GM23338 (cell line): ENCODE results near the gene KLRF2. TPM values are rescaled to one million over a fixed set of nuclear protein-coding genes. Genes with fewer than 3 reads are reported as not detected.

Experiments used
- ATAC-seq: fragments of 200-7000 bp; cut with Tn5 transposase; 3 replicates; pipeline ENCODE4 v1.9.1; 2020
- DNase-seq: peaks from one replicate; pipeline ENCODE4 v3.0.0-alpha.2; 2015; ENCODE audit warnings: low spot score
- H2AFZ ChIP-seq: fragments of 200-600 bp; sonication (generic); 2 replicates; pipeline ENCODE4 v1.8.0; 2016; ENCODE audit warnings: antibody characterized with exemption, mild to moderate bottlenecking, moderate library complexity
- H3F3A ChIP-seq: fragments of 200-600 bp; sonication (generic); replicated peaks from 2 replicates; pipeline ENCODE4 v1.8.0; 2017; ENCODE audit warnings: antibody characterized with exemption, mixed run types, low read depth
- H3K27ac ChIP-seq: fragments of 200-600 bp; sonication (generic); 2 replicates; pipeline ENCODE4 v1.6.1; 2016; ENCODE audit warnings: low read depth
- H3K27me3 ChIP-seq: fragments of 200-600 bp; sonication (generic); 2 replicates; pipeline ENCODE4 v1.8.0; 2016; ENCODE audit warnings: mild to moderate bottlenecking, mixed run types, moderate library complexity; ENCODE audit not compliant: insufficient read depth
- H3K36me3 ChIP-seq: fragments of 200-600 bp; sonication (generic); 2 replicates; pipeline ENCODE4 v1.8.0; 2016; ENCODE audit warnings: mild to moderate bottlenecking; ENCODE audit not compliant: insufficient read depth
- H3K4me1 ChIP-seq: fragments of 200-600 bp; sonication (generic); 2 replicates; pipeline ENCODE4 v1.8.0; 2016; ENCODE audit warnings: mild to moderate bottlenecking, moderate library complexity; ENCODE audit not compliant: insufficient read depth
- H3K4me2 ChIP-seq: fragments of 200-600 bp; sonication (generic); 2 replicates; pipeline ENCODE4 v1.7.1; 2017; ENCODE audit warnings: mixed run types
- H3K4me3 ChIP-seq: fragments of 200-600 bp; sonication (generic); 2 replicates; pipeline ENCODE4 v1.6.1; 2016; ENCODE audit warnings: mixed run types
- H3K79me2 ChIP-seq: fragments of 200-600 bp; sonication (generic); replicated peaks from 2 replicates; pipeline ENCODE4 v1.8.0; 2017; ENCODE audit warnings: mild to moderate bottlenecking; ENCODE audit not compliant: insufficient read depth
- H3K9me2 ChIP-seq: fragments of 200-600 bp; sonication (generic); 2 replicates; pipeline ENCODE4 v1.8.0; 2017; ENCODE audit not compliant: insufficient read depth
- H4K20me1 ChIP-seq: fragments of 200-600 bp; sonication (generic); replicated peaks from 2 replicates; pipeline ENCODE4 v1.8.0; 2017; ENCODE audit warnings: mild to moderate bottlenecking; ENCODE audit not compliant: insufficient read depth
- H3K27ac Mint-ChIP-seq: 2 replicates; pipeline ENCODE4 v1.8.0; 2020; ENCODE audit warnings: inconsistent platforms, mild to moderate bottlenecking, moderate library complexity, mixed read lengths
- H3K27me3 Mint-ChIP-seq: 3 replicates; pipeline ENCODE4 v1.8.0; 2022; ENCODE audit warnings: low read depth, mild to moderate bottlenecking, moderate library complexity, mixed read lengths, inconsistent platforms; ENCODE audit not compliant: insufficient read depth, poor library complexity
- H3K36me3 Mint-ChIP-seq: 3 replicates; pipeline ENCODE4 v1.8.0; 2021; ENCODE audit warnings: low read depth, mild to moderate bottlenecking, inconsistent platforms, moderate library complexity, mixed read lengths
- H3K4me1 Mint-ChIP-seq: 3 replicates; pipeline ENCODE4 v1.8.0; 2020; ENCODE audit warnings: mild to moderate bottlenecking, inconsistent platforms, mixed read lengths
- H3K4me3 Mint-ChIP-seq: 3 replicates; pipeline ENCODE4 v1.8.0; 2021; ENCODE audit warnings: moderate library complexity, mild to moderate bottlenecking, inconsistent platforms, mixed read lengths
- H3K9me3 Mint-ChIP-seq: 3 replicates; pipeline ENCODE4 v1.8.0; 2020; ENCODE audit warnings: moderate library complexity, mild to moderate bottlenecking, inconsistent platforms, mixed read lengths
- CTCF ChIP-seq, 2 experiments: fragments of 200-600 bp in 1 of 2; sonication (generic) in 1 of 2; conservative IDR thresholded peaks; 2 replicates each; pipeline versions ENCODE4 v1.5.1 to v1.6.1; 2016 to 2017; ENCODE audit warnings: antibody characterized with exemption in 2 of 2, low read depth in 2 of 2, mild to moderate bottlenecking in 2 of 2, moderate library complexity in 1 of 2
- EZH2phosphoT487 ChIP-seq: fragments of 200-600 bp; sonication (generic); IDR thresholded peaks from one replicate; pipeline ENCODE4 v1.8.1; 2018; ENCODE audit warnings: antibody characterized with exemption; ENCODE audit not compliant: unreplicated experiment
- NANOG ChIP-seq: IDR thresholded peaks from 2 replicates; pipeline ENCODE4 v1.6.1; 2016; ENCODE audit warnings: antibody characterized with exemption, borderline replicate concordance
- POLR2AphosphoS5 ChIP-seq: IDR thresholded peaks from 2 replicates; pipeline ENCODE4 v1.6.1; 2016; ENCODE audit warnings: antibody characterized with exemption, low read depth
- STAT1 ChIP-seq: IDR thresholded peaks from one replicate; pipeline ENCODE4 v1.6.1; 2016; ENCODE audit warnings: antibody characterized with exemption; ENCODE audit not compliant: unreplicated experiment
- ZNF114 ChIP-seq: fragments of 250-450 bp; sonication (Bioruptor Pico); IDR thresholded peaks from 2 replicates; pipeline ENCODE4 v1.5.0; 2020; ENCODE audit warnings: mild to moderate bottlenecking, moderate library complexity
- ZNF331 ChIP-seq: fragments of 250-450 bp; sonication (Bioruptor Pico); IDR thresholded peaks from 2 replicates; pipeline ENCODE4 v1.5.0; 2020; ENCODE audit warnings: low read depth, mild to moderate bottlenecking, moderate library complexity
- polyA plus RNA-seq: library from polyadenylated mRNA; unstranded; fragments of >200 nt; fragmentation: Nextera tagmentation; extraction: Ambion mirVana; gene quantifications from 2 replicates; pipeline ENCODE4 v1.2.1, GENCODE V29; 2016
- total RNA-seq: library from RNA; depleted of rRNA; stranded (reverse); fragments of >200 nt; shearing (Covaris generic); gene quantifications from 2 replicates; pipeline ENCODE4 v1.2.3, GENCODE V29; 2014
- TF ChIP-seq, protein P1 (sequence below): IDR thresholded peaks from 2 replicates; pipeline ENCODE4 v1.6.1; 2016; ENCODE audit warnings: antibody characterized with exemption
- TF ChIP-seq, protein P2 (sequence below): IDR thresholded peaks from one replicate; pipeline ENCODE4 v1.6.1; 2018; ENCODE audit warnings: antibody characterized with exemption; ENCODE audit not compliant: unreplicated experiment

KLRF2 gene
- total and polyA plus RNA-seq, 2 experiments from 2014 or later, result not detected

DNA sequence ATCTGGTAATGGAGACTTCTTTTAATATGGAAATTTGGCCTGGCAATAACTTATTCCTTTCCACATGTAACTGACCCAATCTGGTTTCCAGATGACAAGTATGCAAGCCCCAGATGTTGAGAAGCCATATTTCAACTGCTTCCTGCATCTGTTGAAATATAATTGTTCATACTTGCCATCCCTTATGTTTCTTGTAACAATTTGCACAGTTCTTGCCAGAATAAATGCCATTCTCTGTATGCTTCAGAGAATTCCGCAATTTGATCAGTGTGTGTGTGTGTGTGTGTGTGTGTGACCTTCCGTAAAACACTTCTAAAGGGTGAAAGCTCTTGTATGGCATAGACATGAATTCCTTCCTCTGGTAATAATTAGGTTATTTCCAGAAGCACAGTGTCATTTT, 52.7 kb downstream of the KLRF2 start:
- no peaks in the 10 kb centered on the region for H3F3A ChIP-seq
- H3K4me2 ChIP-seq, result no peak overlapping the region

DNA sequence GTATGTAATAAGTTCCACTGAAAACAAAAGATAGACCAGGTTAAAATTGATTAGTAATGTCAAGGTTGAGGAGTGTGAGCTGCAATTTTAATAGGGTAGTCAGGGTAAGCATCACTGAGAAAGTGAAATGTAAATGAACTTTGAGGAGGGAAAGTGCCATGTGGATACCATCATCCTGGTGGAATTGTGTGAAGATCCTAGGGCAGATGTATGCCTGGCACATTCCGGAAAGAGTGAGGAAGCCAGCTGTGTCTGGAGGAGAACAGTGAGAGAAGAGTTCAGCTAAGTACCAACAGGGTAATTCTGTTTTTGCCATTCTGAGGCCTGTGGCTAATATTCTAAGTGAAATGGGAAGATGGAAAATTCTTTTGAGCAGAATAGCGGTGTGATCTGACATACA, 53.7 kb downstream of the KLRF2 start:
- no peaks in the 10 kb centered on the region for H3K9me3 Mint-ChIP-seq
- no peaks in the 10 kb centered on the region for H3K27me3 ChIP-seq
- H3K4me1 Mint-ChIP-seq, result no peaks in the 10 kb centered on the region
- ATAC-seq, result no peak
- H3K36me3 Mint-ChIP-seq, result no peaks in the 10 kb centered on the region
- H3K27me3 Mint-ChIP-seq, result no peaks in the 10 kb centered on the region
- no peaks in the 10 kb centered on the region for H3F3A ChIP-seq
- H3K4me1 ChIP-seq, result no peaks in the 10 kb centered on the region
- H2AFZ ChIP-seq, result no peak overlapping the region
- no peak overlapping the region for H3K4me2 ChIP-seq
- H3K79me2 ChIP-seq, result no peaks in the 10 kb centered on the region
- no peak overlapping the region for H3K27ac ChIP-seq
- H3K4me3 ChIP-seq, result no peak overlapping the region
- H4K20me1 ChIP-seq, result no peaks in the 10 kb centered on the region
- no peaks in the 10 kb centered on the region for H3K36me3 ChIP-seq
- no peak overlapping the region for H3K4me3 Mint-ChIP-seq
- H3K9me2 ChIP-seq, result no peaks in the 10 kb centered on the region
- no peak overlapping the region for H3K27ac Mint-ChIP-seq
- no peak for DNase-seq
- TF ChIP-seq NANOG (no peak), EZH2phosphoT487 (no peak), CTCF (conservative IDR thresholded peaks at IDR 0.05; ENCODE audit: low read depth in 2 of 2) (no peak), ZNF114 (CRISPR knock-in tag) (no peak), ZNF331 (CRISPR knock-in tag) (no peak), POLR2AphosphoS5 (no peak)

More for the DNA sequence above, 52.7 kb downstream of the KLRF2 start:
- ATAC-seq (no peak), DNase-seq (no peak)
- Mint-ChIP-seq H3K27me3 (no peaks in the 10 kb centered on the region), H3K4me1 (no peaks in the 10 kb centered on the region), H3K27ac (no peak overlapping the region), H3K9me3 (no peaks in the 10 kb centered on the region), H3K36me3 (no peaks in the 10 kb centered on the region), H3K4me3 (no peak overlapping the region)
- H3K27ac ChIP-seq, result no peak overlapping the region
- H3K9me2 ChIP-seq, result no peaks in the 10 kb centered on the region
- H3K36me3 ChIP-seq, result no peaks in the 10 kb centered on the region
- no peaks in the 10 kb centered on the region for H3K79me2 ChIP-seq
- no peaks in the 10 kb centered on the region for H3K4me1 ChIP-seq
- no peaks in the 10 kb centered on the region for H3K27me3 ChIP-seq
- H3K4me3 ChIP-seq, result no peak overlapping the region
- TF ChIP-seq, protein P1, sequence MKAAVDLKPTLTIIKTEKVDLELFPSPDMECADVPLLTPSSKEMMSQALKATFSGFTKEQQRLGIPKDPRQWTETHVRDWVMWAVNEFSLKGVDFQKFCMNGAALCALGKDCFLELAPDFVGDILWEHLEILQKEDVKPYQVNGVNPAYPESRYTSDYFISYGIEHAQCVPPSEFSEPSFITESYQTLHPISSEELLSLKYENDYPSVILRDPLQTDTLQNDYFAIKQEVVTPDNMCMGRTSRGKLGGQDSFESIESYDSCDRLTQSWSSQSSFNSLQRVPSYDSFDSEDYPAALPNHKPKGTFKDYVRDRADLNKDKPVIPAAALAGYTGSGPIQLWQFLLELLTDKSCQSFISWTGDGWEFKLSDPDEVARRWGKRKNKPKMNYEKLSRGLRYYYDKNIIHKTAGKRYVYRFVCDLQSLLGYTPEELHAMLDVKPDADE, result no peak
- TF ChIP-seq EZH2phosphoT487, result no peak
- TF ChIP-seq NANOG, result no peak
- TF ChIP-seq POLR2AphosphoS5, result no peak
- TF ChIP-seq ZNF114 (CRISPR knock-in tag), result no peak
- TF ChIP-seq STAT1, result no peak
- TF ChIP-seq, protein P2, sequence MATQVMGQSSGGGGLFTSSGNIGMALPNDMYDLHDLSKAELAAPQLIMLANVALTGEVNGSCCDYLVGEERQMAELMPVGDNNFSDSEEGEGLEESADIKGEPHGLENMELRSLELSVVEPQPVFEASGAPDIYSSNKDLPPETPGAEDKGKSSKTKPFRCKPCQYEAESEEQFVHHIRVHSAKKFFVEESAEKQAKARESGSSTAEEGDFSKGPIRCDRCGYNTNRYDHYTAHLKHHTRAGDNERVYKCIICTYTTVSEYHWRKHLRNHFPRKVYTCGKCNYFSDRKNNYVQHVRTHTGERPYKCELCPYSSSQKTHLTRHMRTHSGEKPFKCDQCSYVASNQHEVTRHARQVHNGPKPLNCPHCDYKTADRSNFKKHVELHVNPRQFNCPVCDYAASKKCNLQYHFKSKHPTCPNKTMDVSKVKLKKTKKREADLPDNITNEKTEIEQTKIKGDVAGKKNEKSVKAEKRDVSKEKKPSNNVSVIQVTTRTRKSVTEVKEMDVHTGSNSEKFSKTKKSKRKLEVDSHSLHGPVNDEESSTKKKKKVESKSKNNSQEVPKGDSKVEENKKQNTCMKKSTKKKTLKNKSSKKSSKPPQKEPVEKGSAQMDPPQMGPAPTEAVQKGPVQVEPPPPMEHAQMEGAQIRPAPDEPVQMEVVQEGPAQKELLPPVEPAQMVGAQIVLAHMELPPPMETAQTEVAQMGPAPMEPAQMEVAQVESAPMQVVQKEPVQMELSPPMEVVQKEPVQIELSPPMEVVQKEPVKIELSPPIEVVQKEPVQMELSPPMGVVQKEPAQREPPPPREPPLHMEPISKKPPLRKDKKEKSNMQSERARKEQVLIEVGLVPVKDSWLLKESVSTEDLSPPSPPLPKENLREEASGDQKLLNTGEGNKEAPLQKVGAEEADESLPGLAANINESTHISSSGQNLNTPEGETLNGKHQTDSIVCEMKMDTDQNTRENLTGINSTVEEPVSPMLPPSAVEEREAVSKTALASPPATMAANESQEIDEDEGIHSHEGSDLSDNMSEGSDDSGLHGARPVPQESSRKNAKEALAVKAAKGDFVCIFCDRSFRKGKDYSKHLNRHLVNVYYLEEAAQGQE, result no peak
- H2AFZ ChIP-seq, result no peak overlapping the region
- H4K20me1 ChIP-seq, result no peaks in the 10 kb centered on the region
